Stimulated activated CD8-positive, alpha-beta memory T cell treated with anti-CD3 and anti-CD28 coated beads, Interleukin-15, amount 100 ng/mL, for 4 hours (primary cell): ENCODE results near the gene CD302.
"Not testable (repeated sequence)": the region's sequence is repeated elsewhere in the genome, so short reads cannot be mapped to it uniquely, and the experiment has no call there.

ENCODE experiments used
- DNase-seq, 2 donors: peaks; one replicate each; pipeline ENCODE4 v3.0.0-alpha.2; 2020; ENCODE audit warnings: low read depth in 2 of 2

CD302 gene

GRCh38 chr2:159793326-159793725 lies 4.7 kb downstream of the CD302 start:
- DNase-seq, result no peak

- DNase-seq, result no peak
These were observed 5.4 kb downstream of the CD302 start for GRCh38 chr2:159792599-159792998.

GRCh38 chr2:159792036-159792435 lies 6.0 kb downstream of the CD302 start:
- no peak for DNase-seq

GRCh38 chr2:159790323-159790722 lies 7.7 kb downstream of the CD302 start:
- DNase-seq, result no peak

- DNase-seq, result no peak
These were observed 9.8 kb downstream of the CD302 start for GRCh38 chr2:159788253-159788652.

- not testable (repeated sequence) for DNase-seq
These were observed 10.4 kb downstream of the CD302 start for GRCh38 chr2:159787647-159788046.

- DNase-seq, result no peak
These were observed 11.1 kb downstream of the CD302 start for GRCh38 chr2:159786938-159787337.

- no peak for DNase-seq
These were observed 12.8 kb downstream of the CD302 start for GRCh38 chr2:159785195-159785594.

- DNase-seq, result not testable (repeated sequence)
These were observed 13.3 kb downstream of the CD302 start for GRCh38 chr2:159784744-159785143.

- no peak for DNase-seq
These were observed 14.5 kb downstream of the CD302 start for GRCh38 chr2:159783556-159783955.

GRCh38 chr2:159776321-159776720 lies 21.7 kb downstream of the CD302 start:
- no peak for DNase-seq

- DNase-seq, result no peak
These were observed 23.0 kb downstream of the CD302 start for GRCh38 chr2:159775021-159775420.

GRCh38 chr2:159774370-159774990 lies 23.5 kb downstream of the CD302 start:
- no peak for DNase-seq

GRCh38 chr2:159773886-159774285 lies 24.1 kb downstream of the CD302 start:
- DNase-seq, result no peak

GRCh38 chr2:159773426-159773825 lies 24.6 kb downstream of the CD302 start:
- DNase-seq, result no peak

GRCh38 chr2:159769147-159769546 lies 28.9 kb downstream of the CD302 start:
- no peak for DNase-seq

GRCh38 chr2:159762075-159762474 lies 35.9 kb downstream of the CD302 start:
- DNase-seq, result no peak

GRCh38 chr2:159760326-159760725 lies 37.7 kb downstream of the CD302 start:
- no peak for DNase-seq

GRCh38 chr2:159759577-159759976 lies 38.4 kb downstream of the CD302 start:
- DNase-seq, result no peak

- no peak for DNase-seq
These were observed 39.3 kb downstream of the CD302 start for GRCh38 chr2:159758686-159759085.

- no peak for DNase-seq
These were observed 39.8 kb downstream of the CD302 start for GRCh38 chr2:159758239-159758638.

GRCh38 chr2:159755788-159756187 lies 42.2 kb downstream of the CD302 start:
- DNase-seq, result no peak

- DNase-seq, result no peak
These were observed 43.0 kb downstream of the CD302 start for GRCh38 chr2:159755014-159755413.

GRCh38 chr2:159753797-159754196 lies 44.2 kb downstream of the CD302 start:
- DNase-seq, result no peak
